Lower lobe of right lung (tissue), 2 donors: Measurements from ENCODE around the gene DNAI4. TPM values are rescaled to one million over a fixed set of nuclear protein-coding genes. Genes with fewer than 3 reads are reported as not detected.
"Not testable (repeated sequence)": the region's sequence is repeated elsewhere in the genome, so short reads cannot be mapped to it uniquely, and the experiment has no call there.

ENCODE experiments used
- ATAC-seq, 2 donors: fragments of 200-7000 bp; cut with Tn5 transposase; one replicate each; pipeline ENCODE4 v1.9.1; 2020 to 2022; ENCODE audit warnings: mild to moderate bottlenecking in 2 of 2, moderate library complexity in 2 of 2
- DNase-seq: peaks from one replicate; pipeline ENCODE4 v3.0.0-alpha.2; 2020
- H3K27ac ChIP-seq: fragments of 200-600 bp; one replicate; pipeline ENCODE4 v1.8.0; 2022
- H3K27me3 ChIP-seq: fragments of 200-600 bp; one replicate; pipeline ENCODE4 v1.8.0; 2022; ENCODE audit warnings: low read depth
- H3K36me3 ChIP-seq: fragments of 200-600 bp; one replicate; pipeline ENCODE4 v1.8.0; 2022; ENCODE audit warnings: mild to moderate bottlenecking
- H3K4me1 ChIP-seq: fragments of 200-600 bp; one replicate; pipeline ENCODE4 v1.8.0; 2022
- H3K4me3 ChIP-seq: fragments of 200-600 bp; one replicate; pipeline ENCODE4 v1.8.0; 2022; ENCODE audit warnings: mild to moderate bottlenecking
- H3K9me3 ChIP-seq: fragments of 200-600 bp; one replicate; pipeline ENCODE4 v1.8.0; 2022
- intact Hi-C: fragments of 100-400 bp; cut with DNase I; formaldehyde crosslinking; loops from one replicate; pipeline ENCODE4 v1.11.0; 2022
- total RNA-seq: library from RNA; stranded (reverse); fragmentation: NEBNext Ultra II Directional; extraction: Animal tissue kit (Norgen Biotek cat#: 25700); gene quantifications from one replicate; pipeline ENCODE4 v1.2.1, GENCODE V29; 2021
- TF ChIP-seq, protein P1 (sequence below): fragments of 200-600 bp; IDR thresholded peaks from one replicate; pipeline ENCODE4 v1.8.0; 2022; ENCODE audit warnings: antibody characterized with exemption, mild to moderate bottlenecking
- donor health status: DM: no; HTN: yes; CAD: no; lungs with severe emphysema.

Gene DNAI4
- total RNA-seq, 1 donor from 2014 or later, result 19.9 TPM

DNA sequence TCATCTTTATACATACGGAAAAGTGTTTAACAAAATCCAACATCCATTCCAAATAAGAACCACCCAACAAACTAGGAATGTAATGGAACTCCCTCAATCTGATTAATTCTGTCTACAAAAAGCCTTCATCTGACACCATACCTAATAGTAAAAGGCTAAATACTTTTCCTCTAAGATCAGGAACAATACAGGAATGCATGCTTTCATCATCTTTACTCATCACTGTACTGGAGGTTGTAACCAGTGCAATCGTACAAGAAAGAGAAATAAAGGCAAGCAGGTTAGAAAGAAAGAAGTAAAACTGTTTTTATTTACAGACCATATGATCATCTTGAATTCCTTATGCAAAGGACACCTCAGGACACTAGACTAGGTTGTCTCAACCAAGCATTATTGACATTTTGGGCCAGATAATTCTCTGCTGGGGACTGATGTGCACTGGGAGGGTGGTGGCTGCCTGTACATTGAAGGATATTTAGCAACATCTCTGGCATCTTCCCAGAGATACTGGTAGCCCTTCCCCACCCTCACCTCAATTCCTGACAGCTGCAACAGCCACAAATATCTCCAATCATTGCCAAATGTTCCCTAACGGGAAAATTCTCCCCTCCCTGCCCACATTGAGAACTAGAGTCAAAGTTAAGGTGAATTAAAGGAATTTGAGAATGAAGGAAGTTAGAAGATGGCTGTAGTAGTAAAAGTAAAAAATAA is 93.0 kb downstream of the DNAI4 start:
- Histone ChIP-seq H3K36me3 (no peaks in the 10 kb centered on the region), H3K9me3 (no peaks in the 10 kb centered on the region), H3K27ac (no peak overlapping the region), H3K4me1 (no peaks in the 10 kb centered on the region), H3K27me3 (no peaks in the 10 kb centered on the region), H3K4me3 (no peak overlapping the region)
- TF ChIP-seq, protein P1, sequence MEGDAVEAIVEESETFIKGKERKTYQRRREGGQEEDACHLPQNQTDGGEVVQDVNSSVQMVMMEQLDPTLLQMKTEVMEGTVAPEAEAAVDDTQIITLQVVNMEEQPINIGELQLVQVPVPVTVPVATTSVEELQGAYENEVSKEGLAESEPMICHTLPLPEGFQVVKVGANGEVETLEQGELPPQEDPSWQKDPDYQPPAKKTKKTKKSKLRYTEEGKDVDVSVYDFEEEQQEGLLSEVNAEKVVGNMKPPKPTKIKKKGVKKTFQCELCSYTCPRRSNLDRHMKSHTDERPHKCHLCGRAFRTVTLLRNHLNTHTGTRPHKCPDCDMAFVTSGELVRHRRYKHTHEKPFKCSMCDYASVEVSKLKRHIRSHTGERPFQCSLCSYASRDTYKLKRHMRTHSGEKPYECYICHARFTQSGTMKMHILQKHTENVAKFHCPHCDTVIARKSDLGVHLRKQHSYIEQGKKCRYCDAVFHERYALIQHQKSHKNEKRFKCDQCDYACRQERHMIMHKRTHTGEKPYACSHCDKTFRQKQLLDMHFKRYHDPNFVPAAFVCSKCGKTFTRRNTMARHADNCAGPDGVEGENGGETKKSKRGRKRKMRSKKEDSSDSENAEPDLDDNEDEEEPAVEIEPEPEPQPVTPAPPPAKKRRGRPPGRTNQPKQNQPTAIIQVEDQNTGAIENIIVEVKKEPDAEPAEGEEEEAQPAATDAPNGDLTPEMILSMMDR, result no peak
- no peak for DNase-seq
- intact Hi-C loops, result no loop called here
- ATAC-seq, result no peak

DNA sequence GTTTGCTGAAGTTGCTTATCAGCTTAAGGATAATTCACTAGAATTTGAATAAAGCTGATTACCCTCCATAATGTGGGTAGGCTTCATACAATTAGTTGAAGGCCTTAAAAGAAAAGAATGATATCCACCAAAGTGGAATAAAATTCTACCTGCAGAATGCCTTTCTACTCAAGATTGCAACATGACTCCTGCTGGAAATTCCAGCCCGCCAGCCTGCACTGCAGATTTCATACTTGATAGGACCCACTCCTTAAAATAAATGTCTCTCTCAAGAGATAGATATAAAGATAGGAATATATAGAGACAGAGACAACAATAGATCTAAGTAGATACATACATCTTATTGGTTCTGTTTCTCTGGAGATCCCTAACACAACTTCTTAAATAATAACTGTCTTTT is 99.9 kb downstream of the DNAI4 start:
- TF ChIP-seq, protein P1, result no peak
- H3K4me1 ChIP-seq, result no peaks in the 10 kb centered on the region
- intact Hi-C loops, result no loop called here
- DNase-seq, result no peak
- no peak overlapping the region for H3K4me3 ChIP-seq
- H3K36me3 ChIP-seq, result no peaks in the 10 kb centered on the region
- no peak for ATAC-seq
- no peaks in the 10 kb centered on the region for H3K27me3 ChIP-seq
- no peak overlapping the region for H3K27ac ChIP-seq
- no peaks in the 10 kb centered on the region for H3K9me3 ChIP-seq

DNA sequence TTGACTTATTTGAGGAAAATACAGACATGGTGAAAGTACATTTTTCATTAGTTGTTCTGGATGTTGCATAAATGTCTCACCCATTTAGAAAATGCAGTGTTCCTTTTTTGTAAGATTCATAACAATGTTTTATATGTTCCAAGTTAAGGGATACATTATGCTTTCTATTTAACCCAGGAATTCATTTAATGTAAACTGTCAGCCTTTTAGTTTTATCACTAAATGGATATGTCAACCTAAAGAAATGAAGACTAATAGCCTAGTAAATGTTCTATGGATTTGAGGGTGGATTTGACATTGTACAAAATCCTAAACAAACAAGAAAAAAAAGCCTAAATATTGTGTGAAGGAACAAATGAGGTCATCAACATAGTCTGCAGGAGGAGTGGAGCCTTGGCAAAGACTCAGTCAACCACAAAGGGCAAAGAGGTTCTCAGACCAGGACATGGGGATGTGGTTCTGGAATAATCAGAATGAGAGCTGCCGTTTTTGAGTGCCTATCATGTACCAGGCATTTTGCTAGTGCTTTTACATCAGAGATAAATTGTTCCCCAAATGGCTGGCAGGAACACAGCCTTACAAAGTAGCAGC is 114.8 kb downstream of the DNAI4 start:
- no peak for DNase-seq
- no peak for ATAC-seq
- no peaks in the 10 kb centered on the region for H3K9me3 ChIP-seq
- H3K27me3 ChIP-seq, result no peaks in the 10 kb centered on the region
- no peak overlapping the region for H3K27ac ChIP-seq
- no peaks in the 10 kb centered on the region for H3K36me3 ChIP-seq
- intact Hi-C loops, result no loop called here
- TF ChIP-seq, protein P1, result no peak
- H3K4me1 ChIP-seq, result no peaks in the 10 kb centered on the region
- no peak overlapping the region for H3K4me3 ChIP-seq

DNA sequence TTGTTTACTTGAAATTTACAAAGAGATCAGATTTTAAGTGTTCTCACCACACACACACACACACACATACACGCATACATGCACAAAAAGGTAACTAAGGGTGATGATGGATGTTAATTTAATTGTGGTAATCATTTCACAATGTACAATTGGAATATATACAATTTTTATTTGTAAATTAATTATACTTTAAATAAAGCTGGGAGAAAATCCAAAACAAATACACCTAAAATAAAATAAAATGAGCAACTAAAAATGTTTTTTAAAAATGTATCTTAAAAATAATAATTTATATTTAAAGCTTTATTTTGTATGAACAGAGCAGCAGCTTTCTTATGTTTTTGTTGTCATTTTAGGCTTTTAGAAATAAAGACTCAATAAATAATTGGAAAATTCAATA is 115.4 kb downstream of the DNAI4 start:
- DNase-seq (no peak), ATAC-seq (no peak)
- no peaks in the 10 kb centered on the region for H3K36me3 ChIP-seq
- no peak overlapping the region for H3K27ac ChIP-seq
- intact Hi-C loops, result no loop called here
- H3K4me1 ChIP-seq, result no peaks in the 10 kb centered on the region
- no peaks in the 10 kb centered on the region for H3K27me3 ChIP-seq
- TF ChIP-seq, protein P1, result no peak
- no peaks in the 10 kb centered on the region for H3K9me3 ChIP-seq
- H3K4me3 ChIP-seq, result no peak overlapping the region

DNA sequence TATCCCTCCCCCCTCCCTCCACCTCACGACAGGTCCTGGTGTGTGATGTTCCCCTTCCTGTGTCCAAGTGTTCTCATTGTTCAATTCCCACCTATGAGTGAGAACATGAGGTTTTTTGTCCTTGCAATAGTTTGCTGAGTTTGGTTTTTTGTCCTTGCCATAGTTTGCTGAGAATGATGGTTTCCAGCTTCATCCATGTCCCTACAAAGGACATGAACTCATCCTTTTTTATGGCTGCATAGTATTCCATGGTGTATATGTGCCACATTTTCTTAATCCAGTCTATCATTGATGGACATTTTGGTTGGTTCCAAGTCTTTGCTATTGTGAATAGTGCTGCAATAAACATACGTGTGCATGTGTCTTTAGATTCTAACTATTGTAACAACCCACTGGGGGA is 128.8 kb downstream of the DNAI4 start:
- ATAC-seq, H3K27ac ChIP-seq, H3K4me3 ChIP-seq, H3K36me3 ChIP-seq, H3K27me3 ChIP-seq, H3K4me1 ChIP-seq, intact Hi-C loops, H3K9me3 ChIP-seq, DNase-seq: not testable (repeated sequence)
